ENCODE results near the gene DCAF11.

DCAF11 gene

DNA sequence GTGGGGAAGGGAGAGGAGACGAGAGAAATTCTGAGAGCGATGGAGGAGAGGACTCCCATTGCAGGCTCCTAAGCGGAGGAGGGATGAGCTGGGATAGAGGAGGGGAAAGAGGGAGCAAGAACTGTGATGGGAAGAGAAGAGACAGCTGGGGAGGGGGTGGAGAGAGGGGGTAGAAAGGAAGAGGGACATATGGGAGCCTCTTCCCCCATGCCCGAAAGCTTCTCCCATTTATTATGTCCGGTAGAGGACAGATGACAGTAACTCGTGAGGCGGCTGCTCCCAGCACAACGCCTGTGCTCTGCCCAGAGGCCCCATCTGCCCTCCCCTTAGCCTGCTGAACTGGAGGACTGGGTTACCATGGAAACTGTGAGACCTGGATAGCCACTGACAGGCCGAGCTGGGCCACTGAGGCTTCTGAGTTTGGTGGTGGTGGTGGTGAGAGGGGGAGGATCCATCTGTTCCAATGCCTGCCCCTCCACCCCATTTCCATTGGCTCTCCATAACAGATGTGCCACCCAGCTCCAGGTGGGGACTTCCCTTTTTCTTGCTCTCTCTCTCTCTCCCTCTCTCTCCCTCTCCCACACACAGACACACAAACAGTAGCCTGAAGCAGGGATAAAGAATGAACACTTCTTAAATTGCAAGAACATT, 35.0 kb upstream of the DCAF11 start:
- DNase-seq (ENCODE audit: low read depth, low spot score): peak; percentile 64

DNA sequence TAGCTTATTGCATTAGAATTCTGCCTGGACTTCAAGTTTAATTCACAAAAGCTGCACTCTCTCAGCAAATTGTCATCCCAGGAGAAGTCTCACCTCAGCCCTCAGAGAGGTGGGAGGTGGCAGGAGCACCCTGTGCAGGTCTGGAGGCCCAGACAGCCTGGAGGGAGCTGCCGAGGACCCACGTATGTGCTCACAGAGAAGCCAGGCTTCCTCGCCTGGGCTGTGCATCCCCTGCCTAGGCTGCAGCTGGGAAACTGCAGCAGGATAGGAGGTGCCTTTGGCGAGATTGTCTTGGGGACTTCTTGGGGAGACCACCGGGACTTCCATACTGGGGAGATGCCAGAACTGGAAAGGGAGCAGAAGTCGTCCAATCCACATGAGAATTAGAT, 34.4 kb upstream of the DCAF11 start:
- DNase-seq (ENCODE audit: low read depth, low spot score): no peak

GRCh38 chr14:24080888-24081738, 33.5 kb upstream of the DCAF11 start:
- DNase-seq (ENCODE audit: low read depth, low spot score): no peak

DNA sequence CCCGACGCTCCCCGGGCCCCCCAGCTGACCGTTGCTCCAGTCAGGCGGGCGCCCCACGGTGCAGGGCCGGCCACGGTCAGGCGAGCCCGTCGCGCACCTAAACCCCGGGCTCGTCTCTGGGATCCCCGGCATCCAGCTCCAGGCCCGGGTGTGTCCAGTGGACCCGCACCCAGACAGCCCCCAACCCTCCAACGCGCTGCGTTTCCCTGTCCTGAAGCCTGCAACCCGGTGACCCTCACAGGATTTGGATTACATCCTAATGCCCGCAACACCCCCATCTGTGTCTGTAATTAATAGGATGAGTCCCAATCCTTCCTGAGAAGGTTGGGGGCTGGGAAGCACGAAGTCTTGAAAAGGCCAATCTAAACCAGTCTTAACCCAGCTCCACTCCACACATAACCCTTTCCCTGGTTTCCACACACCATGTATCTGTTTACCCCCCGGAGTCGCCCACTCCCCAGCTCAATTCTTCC, 32.8 kb upstream of the DCAF11 start:
- DNase-seq (ENCODE audit: low read depth, low spot score): no peak

DNA sequence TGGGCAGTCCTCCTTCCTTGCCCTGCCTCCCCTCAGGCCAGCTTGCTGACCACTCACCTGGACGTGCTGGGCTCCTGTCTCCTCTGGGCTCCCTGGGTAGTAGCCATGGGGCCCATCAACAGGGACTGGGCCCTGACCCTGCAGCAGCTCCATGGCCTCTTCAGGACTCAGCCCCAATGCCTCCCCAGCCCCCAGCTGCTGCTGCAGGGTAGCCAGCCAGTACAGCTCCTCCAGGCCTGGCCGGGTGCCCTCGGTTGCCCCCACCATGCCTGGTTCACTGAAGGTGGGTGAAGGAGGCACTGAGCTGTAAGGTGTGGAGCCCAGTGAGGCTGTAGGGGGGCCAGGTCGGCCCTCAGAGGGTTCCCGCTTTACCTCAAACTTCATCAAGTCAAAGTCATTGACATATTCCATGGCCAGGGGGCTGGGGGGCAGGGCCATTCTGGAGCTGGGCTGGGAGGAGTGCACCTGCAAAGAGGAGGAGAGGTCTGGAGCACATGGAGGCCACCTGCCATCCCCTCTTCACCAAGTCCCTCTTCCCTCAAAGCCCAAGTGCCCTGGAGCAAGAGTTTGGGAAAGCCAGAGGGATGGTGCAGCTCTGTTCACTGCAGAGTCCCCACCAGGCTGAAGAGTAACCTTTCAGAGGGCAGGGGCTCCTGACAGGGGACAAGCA, 32.0 kb upstream of the DCAF11 start:
- no peak for DNase-seq (ENCODE audit: low read depth, low spot score)

DNA sequence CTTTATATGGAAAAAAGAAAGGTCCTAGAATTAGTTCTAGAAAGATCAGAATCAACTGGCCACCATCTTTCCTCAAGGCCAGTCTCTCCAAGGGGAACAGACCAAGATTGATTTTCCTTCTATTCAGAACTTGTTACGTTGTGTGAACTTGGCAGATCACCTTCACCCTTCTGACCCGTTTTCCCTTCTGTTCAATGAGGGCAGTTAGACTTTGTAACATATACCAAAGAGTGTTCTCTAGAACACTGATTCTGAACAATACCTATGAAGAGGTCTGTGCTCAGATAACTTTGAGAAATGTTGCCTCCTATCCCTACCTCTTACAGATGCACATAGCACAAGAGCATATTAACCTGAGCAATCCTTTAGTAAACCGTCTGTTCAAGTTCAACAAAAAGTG, 31.1 kb upstream of the DCAF11 start:
- DNase-seq (ENCODE audit: low read depth, low spot score): no peak

DNA sequence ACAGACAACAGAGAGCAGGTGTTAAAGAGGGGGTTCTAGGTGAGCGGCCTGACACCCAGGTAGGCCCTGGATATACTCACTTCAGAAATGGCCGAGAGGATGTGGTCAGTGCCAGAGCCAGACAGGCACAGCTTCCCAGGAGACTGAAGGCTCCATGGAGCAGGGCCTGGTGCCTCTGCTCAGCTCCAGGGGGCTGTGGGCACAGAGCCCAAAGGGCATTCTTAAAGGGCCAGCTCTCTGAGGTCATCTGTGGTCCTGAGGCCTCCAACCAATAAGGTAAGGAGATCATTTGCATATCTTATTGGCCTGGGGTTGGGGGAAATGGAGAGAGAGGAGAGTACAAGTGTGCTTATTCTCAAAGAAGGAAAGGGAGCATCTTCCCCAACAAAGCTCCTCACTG, 30.1 kb upstream of the DCAF11 start:
- DNase-seq (ENCODE audit: low read depth, low spot score): no peak

GRCh38 chr14:24085215-24085614, 29.4 kb upstream of the DCAF11 start:
- no peak for DNase-seq (ENCODE audit: low read depth, low spot score)

GRCh38 chr14:24086193-24086955, 28.2 kb upstream of the DCAF11 start:
- DNase-seq (ENCODE audit: low read depth, low spot score): no peak

DNA sequence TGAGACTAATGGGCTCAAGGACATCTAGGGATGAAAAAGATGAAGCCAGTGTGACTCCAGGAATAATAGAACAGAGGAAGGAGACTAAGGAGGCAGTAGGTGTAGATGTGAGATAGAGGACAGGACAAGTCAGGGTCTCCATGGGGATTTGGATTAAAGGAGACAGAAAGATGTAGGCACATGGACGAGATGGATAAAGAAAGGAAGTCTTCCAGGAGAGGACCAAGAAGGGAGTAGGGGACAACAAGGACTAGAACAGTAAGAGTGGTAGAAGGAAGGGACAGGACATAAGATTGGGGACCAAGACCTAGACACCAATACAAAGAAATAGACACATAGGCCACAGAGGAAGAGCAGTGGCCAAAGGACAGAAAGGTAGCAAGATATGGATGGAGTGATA, 27.6 kb upstream of the DCAF11 start:
- no peak for DNase-seq (ENCODE audit: low read depth, low spot score)

- DNase-seq (ENCODE audit: low read depth, low spot score): no peak
Measured at GRCh38 chr14:24088095-24088494, 26.5 kb upstream of the DCAF11 start.

GRCh38 chr14:24089890-24090289, 24.7 kb upstream of the DCAF11 start:
- DNase-seq (ENCODE audit: low read depth, low spot score): no peak

DNA sequence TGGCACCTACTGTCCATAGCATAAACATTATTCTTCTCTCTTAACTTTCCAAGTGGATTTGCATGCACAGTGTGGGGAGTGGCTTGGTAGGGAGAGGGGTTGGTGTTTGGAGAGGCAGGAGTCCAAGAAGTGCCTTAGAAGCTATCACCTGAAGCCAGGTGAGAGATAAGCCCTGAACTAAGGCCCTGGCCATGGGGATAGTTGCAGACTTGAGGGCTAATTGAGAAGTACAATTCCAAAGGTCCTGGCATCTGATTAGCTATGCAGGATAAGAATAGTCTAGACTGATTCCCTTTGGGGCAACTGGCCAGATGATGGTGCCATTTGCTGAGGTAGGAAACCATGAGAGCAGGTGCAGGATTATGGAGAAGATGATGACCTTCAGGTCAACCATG, 22.5 kb upstream of the DCAF11 start:
- no peak for DNase-seq (ENCODE audit: low read depth, low spot score)

GRCh38 chr14:24092505-24093206, 21.9 kb upstream of the DCAF11 start:
- DNase-seq (ENCODE audit: low read depth, low spot score): no peak

DNA sequence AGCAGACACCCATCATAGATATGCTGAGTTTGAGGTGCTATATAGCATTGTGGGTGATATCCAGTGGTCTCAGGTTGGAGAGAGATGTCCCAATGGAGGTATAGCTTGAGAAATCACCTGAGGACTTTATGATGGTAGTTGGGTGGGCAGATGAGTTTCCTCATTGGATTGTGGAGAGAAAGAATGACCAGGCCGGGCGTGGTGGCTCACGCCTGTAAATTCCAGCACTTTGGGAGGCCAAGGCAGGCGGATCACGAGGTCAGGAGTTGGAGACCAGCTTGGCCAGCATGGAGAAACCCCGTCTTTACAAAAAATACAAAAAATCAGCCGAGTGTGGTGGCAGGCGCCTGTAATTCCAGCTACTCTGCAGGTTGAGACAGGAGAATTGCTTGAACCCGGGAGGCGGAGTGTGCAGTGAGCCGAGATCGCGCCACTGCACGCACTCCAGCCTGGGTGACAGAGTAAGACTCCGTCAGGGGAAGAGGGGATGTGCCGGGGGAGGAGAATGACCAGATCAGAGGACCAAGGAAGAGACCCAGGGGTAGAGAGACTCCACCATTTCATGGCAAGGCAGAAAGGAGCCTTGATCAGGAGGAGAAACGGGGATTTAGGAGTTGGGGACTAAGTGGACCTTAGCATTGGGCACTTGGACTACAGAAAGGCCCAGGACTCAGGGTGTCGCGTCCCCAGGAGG, 21.2 kb upstream of the DCAF11 start:
- no peak for DNase-seq (ENCODE audit: low read depth, low spot score)

DNA sequence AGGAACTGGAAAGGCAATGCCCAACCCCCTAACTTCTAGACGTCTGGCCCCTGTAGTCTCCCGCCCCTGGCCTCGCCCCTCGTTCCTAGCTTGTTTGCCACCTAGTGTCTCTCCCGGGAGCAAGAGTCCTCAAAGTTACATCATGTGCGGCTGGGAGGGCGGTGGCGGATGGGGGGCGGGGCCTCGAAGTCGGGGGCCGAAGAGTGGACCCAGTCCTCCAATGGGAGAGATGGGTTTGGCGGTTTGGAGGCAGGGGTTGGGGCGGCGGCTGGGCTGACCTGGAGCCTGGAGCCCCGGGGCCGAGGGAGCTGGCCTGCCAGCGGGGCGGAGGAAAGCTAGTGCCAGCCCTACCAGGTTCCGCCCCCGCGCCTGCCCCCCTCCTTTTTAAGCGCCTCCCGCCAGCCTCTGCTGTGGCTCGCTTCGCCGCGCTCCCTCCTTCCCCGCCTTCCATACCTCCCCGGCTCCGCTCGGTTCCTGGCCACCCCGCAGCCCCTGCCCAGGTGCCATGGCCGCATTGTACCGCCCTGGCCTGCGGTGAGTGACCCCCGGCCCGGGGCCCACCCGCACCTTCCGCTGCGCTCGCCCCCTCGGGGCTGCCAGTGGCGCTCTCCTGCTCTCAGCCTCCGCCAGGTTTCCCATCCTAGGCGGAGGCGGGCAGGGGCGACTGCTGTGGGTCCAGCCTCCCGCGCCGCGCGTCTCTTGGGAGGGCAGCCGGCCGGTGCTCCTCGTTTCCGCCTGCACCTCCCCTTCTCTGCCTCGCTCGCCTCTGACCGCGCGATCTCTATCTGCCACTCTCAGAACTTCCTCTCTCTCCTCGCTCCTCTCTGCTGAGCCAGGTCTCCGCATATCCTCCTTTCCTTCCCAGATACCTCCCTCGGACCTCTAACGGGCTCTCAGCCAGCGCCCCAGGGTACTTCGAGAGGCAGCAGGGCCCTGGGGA, 20.4 kb upstream of the DCAF11 start, which contains the start of gene PCK2:
TSS of gene PCK2 (plus strand) at position 411 of the 940 bp plus-strand sequence. CDS start at position 506, 95 bp downstream.
- DNase-seq (ENCODE audit: low read depth, low spot score): peak; percentile 78

GRCh38 chr14:24094841-24095270, 19.7 kb upstream of the DCAF11 start:
- DNase-seq (ENCODE audit: low read depth, low spot score): no peak

DNA sequence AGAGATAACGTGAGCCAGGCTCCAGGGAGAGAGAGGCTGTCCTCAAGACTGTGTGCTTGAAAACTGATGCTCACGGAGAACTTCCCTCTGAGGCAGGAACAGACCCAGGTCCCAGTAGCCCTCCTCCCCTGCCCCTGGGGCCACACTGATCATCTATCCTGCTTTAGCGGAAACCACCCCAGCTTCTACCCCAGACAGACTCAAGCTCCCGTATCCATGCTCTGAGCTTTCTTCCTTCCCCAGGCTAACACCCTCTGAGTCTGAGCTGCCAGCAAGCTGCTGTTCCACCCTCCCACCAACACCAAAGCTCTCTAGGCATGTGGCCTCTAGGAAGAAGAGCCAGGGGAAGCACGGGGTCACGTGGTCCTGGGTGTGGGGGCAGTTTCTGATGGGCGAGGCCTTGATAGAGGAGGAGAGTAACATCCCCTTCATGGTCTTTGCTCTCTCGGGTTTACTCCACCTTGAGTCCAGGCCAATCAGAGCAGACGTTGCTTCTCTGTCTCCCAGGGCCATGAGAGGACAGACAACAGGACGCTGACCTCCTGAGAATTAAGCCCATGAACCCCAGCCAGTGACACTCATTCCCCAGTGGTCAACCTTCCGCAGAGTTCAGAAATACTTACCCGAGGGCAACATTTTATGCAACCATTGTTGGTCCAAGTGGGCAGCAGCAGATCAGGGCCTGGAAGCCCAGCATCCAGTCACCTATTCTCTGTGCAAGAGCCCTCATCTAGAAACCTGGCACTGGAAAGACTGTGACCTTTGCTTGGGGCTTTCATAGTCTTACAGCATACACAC, 19.1 kb upstream of the DCAF11 start:
- peak; percentile 57 for DNase-seq (ENCODE audit: low read depth, low spot score)
